GM12872 (cell line): ENCODE data around the gene CLEC2L.

Experiments used
- CTCF ChIP-seq: IDR thresholded peaks from 3 replicates; pipeline ENCODE4 v1.5.1; 2011; ENCODE audit warnings: low read depth, mild to moderate bottlenecking, low read length, moderate library complexity; ENCODE audit not compliant: insufficient read depth

The CLEC2L gene

GRCh38 chr7:139487366-139488080 lies 36.0 kb upstream of the CLEC2L start:
- TF ChIP-seq CTCF, result no peak

GRCh38 chr7:139488810-139489209 lies 34.7 kb upstream of the CLEC2L start:
- no peak for TF ChIP-seq CTCF

GRCh38 chr7:139490130-139490529 lies 33.4 kb upstream of the CLEC2L start:
- no peak for TF ChIP-seq CTCF

DNA sequence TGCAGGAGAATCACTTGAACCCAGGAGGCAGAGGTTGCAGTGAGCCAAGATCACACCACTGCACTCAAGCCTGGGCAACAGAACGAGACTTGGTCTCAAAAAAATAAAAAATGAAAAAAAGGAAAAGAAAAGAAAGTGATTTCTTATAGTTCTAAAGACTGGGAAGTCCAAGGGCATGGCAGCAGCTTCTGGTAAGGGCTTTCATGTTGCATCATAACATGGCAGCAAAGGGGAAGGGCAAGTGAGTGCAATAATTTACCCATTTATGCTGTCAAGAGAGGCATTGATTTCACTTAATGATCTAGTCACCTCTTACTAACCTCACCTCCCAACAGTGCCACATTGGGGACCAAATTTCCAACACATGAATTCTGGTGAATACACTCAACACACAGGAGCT lies 31.2 kb upstream of the CLEC2L start:
- no peak for TF ChIP-seq CTCF

- TF ChIP-seq CTCF, result no peak
These were observed 28.5 kb upstream of the CLEC2L start for GRCh38 chr7:139494835-139495579.

GRCh38 chr7:139495580-139496125 lies 27.8 kb upstream of the CLEC2L start:
- TF ChIP-seq CTCF, result no peak

DNA sequence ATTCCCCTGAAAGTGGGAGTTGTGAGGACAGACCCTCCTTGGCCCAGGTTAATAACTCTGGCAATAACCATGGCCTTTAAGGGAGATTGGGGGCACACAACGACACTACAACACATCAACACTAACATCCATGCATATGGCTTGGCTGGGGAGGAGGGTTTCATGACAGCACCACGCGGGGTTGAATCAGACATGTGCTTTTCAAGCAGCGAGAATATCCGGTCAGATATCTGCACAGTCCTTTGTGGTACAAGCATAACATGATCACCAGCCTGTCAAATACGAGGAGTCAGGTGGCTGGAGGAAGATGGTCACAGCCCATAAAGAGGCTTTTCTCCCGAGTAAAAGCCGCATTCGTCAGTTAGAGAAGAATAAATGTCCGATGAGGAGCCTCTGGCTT lies 27.0 kb upstream of the CLEC2L start:
- no peak for TF ChIP-seq CTCF
